Lung (tissue), 12 donors: ENCODE measurements around the gene FOXD2. TPM values are rescaled to one million over a fixed set of nuclear protein-coding genes. Genes with fewer than 3 reads are reported as not detected.

Source experiments
- ATAC-seq: fragments of 200-7000 bp; cut with Tn5 transposase; one replicate; pipeline ENCODE4 v1.9.1; 2020; ENCODE audit warnings: moderate number of reproducible peaks; ENCODE audit not compliant: insufficient read depth, low FRiP score
- DNase-seq, 3 donors: peaks; one replicate each; pipeline ENCODE4 v3.0.0-alpha.2; 2013 to 2017
- H3K27ac ChIP-seq, 2 donors: one replicate each; pipeline ENCODE4 v1.5.1; 2013; ENCODE audit warnings: mild to moderate bottlenecking in 2 of 2, moderate library complexity in 2 of 2, control low read depth in 1 of 2, inconsistent platforms in 1 of 2, low read depth in 1 of 2, low read length in 1 of 2
- H3K27me3 ChIP-seq, 3 donors: one replicate each; pipeline ENCODE4 v1.5.1; 2013; ENCODE audit warnings: low read length in 2 of 3; ENCODE audit not compliant: control insufficient read depth in 3 of 3, insufficient read depth in 3 of 3
- H3K36me3 ChIP-seq, 4 donors: one replicate each; pipeline ENCODE4 v1.5.1; 2013; ENCODE audit warnings: low read length in 4 of 4, mild to moderate bottlenecking in 1 of 4, moderate library complexity in 1 of 4; ENCODE audit not compliant: control insufficient read depth in 4 of 4, insufficient read depth in 4 of 4
- H3K4me1 ChIP-seq, 5 donors: one replicate each; pipeline ENCODE4 v1.5.1; 2013; ENCODE audit warnings: low read length in 5 of 5, mild to moderate bottlenecking in 2 of 5, moderate library complexity in 1 of 5; ENCODE audit not compliant: control insufficient read depth in 5 of 5, insufficient read depth in 5 of 5
- H3K4me3 ChIP-seq: one replicate; pipeline ENCODE4 v1.5.1; 2013; ENCODE audit warnings: mild to moderate bottlenecking, control low read depth, moderate library complexity
- H3K9ac ChIP-seq, 2 donors: one replicate each; pipeline ENCODE4 v1.5.1; 2013; ENCODE audit warnings: low read length in 2 of 2, control low read depth in 1 of 2; ENCODE audit not compliant: insufficient read depth in 1 of 2
- H3K9me3 ChIP-seq, 4 donors: one replicate each; pipeline ENCODE4 v1.5.1; 2013; ENCODE audit warnings: low read length in 3 of 4, mild to moderate bottlenecking in 1 of 4, moderate library complexity in 1 of 4; ENCODE audit not compliant: control insufficient read depth in 4 of 4, insufficient read depth in 3 of 4
- WGBS, 2 donors: extraction: QIAGEN DNeasy Blood & Tissue Kit; methylation state at CpG; one replicate each; pipeline ENCODE4 v1.1.7; 2013; 5-methylcytosine and 5-hydroxymethylcytosine counted together
- polyA plus RNA-seq, 2 donors: library from polyadenylated mRNA; stranded (reverse); fragments of 200-250 nt; gene quantifications; one replicate each; pipeline ENCODE4 v1.2.1, GENCODE V29; 2013
- total RNA-seq, 2 donors: library from RNA; depleted of rRNA in 1 of 2; stranded (reverse); fragments of >200 nt in 1 of 2; gene quantifications; one replicate each; pipeline ENCODE4 v1.2.1, GENCODE V29; 2014 to 2021
- TF ChIP-seq, protein P1 (sequence below): IDR thresholded peaks from 2 replicates; pipeline ENCODE4 v1.5.1; 2012; ENCODE audit warnings: mild to moderate bottlenecking; ENCODE audit errors: control extremely low read depth, extremely low read depth
- donor health status: control.
- donor health status: control.
- donor health status: Bipolar disorder and iron deficiency.
- donor health status: healthy.
- donor health status: DM: yes; HTN: yes; CAD: no.

The FOXD2 gene
- total and polyA plus RNA-seq, 4 donors = 0.09 to 1.1 (median 0.14) TPM

DNA sequence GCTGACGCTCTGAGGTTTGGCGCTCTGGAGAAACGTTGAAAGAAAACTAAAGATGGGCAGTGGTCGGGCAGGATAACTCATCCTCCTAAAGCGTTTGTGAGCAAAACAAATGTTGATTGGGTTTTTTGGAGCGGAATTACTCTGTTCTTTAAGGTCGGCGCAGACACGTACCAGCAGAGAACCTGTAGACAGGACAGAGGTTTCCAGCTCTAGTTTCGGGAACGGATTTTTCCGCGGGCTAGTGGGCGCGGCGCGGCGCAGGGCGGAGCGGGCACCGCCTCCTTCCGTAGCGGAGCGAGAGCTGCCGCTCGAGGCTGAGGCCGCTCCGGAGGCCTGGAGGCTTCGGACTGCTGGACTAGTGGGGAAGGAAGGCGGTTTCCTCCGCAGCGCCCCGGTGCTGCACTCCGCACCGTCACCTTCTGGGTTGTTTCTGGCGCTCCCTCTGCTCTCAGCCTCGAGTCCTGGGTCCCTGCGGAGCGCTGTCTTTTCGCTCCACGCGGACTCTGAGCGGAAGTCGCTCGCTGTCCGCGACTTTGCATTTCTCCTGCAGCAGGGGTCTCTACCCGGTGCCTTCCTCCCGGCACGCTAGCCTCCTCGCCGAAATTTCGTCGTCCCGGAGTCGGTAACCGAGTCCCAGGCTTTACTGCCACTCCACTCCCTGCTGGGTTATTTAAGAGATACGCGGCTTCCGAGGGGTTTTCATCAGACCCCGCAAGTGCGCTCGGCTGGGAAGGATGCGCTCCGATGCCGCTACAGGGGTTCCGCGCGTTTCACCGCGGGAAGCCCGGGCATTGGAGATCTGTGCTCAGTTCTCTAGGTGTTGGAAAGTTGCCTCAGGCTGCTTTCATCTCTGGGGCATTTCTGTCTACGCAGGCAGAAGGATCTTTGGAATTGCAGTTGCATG, 7.0 kb downstream of the FOXD2 start:
- DNase-seq (peak in 2 of 3 donors; percentile 53 to 67), ATAC-seq (peak; percentile 42)
- TF ChIP-seq, protein P1, sequence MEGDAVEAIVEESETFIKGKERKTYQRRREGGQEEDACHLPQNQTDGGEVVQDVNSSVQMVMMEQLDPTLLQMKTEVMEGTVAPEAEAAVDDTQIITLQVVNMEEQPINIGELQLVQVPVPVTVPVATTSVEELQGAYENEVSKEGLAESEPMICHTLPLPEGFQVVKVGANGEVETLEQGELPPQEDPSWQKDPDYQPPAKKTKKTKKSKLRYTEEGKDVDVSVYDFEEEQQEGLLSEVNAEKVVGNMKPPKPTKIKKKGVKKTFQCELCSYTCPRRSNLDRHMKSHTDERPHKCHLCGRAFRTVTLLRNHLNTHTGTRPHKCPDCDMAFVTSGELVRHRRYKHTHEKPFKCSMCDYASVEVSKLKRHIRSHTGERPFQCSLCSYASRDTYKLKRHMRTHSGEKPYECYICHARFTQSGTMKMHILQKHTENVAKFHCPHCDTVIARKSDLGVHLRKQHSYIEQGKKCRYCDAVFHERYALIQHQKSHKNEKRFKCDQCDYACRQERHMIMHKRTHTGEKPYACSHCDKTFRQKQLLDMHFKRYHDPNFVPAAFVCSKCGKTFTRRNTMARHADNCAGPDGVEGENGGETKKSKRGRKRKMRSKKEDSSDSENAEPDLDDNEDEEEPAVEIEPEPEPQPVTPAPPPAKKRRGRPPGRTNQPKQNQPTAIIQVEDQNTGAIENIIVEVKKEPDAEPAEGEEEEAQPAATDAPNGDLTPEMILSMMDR = no peak
- H3K4me1 ChIP-seq = peaks cover 0 to 23% (median 7%) of the 10 kb centered on the region in 5 donors
- H3K4me3 ChIP-seq = no peak overlapping the region
- peaks cover 13 to 97% (median 96%) of the 10 kb centered on the region in 3 donors for H3K27me3 ChIP-seq
- no peak overlapping the region for H3K9ac ChIP-seq
- no peak overlapping the region for H3K27ac ChIP-seq
- no peaks in the 10 kb centered on the region for H3K36me3 ChIP-seq
- H3K9me3 ChIP-seq = no peaks in the 10 kb centered on the region
- WGBS, 2 donors = 2 to 5% methylated on average over 69 to 73 of the region's 73 CpGs

GRCh38 chr1:47445823-47446550, 8.1 kb downstream of the FOXD2 start:
- H3K27me3 ChIP-seq = peaks cover 8 to 96% (median 94%) of the 10 kb centered on the region in 3 donors
- WGBS, 2 donors = 10 to 17% methylated on average over 25 of the region's 25 CpGs

GRCh38 chr1:47448462-47449222, 10.8 kb downstream of the FOXD2 start:
- no peak overlapping the region for H3K9ac ChIP-seq
- H3K9me3 ChIP-seq = no peaks in the 10 kb centered on the region
- H3K27me3 ChIP-seq = peaks cover 0 to 80% (median 75%) of the 10 kb centered on the region in 3 donors
- WGBS, 2 donors = 24 to 30% methylated on average over 4 of the region's 4 CpGs
- H3K36me3 ChIP-seq = no peaks in the 10 kb centered on the region
- TF ChIP-seq, protein P1 = no peak
- DNase-seq (no peak), ATAC-seq (no peak)
- no peak overlapping the region for H3K4me3 ChIP-seq
- no peak overlapping the region for H3K27ac ChIP-seq
- peaks cover 0 to 18% (median 10%) of the 10 kb centered on the region in 5 donors for H3K4me1 ChIP-seq

More at GRCh38 chr1:47445823-47446550, 8.1 kb downstream of the FOXD2 start:
- ATAC-seq = no peak
- H3K9ac ChIP-seq = no peak overlapping the region
- H3K9me3 ChIP-seq = no peaks in the 10 kb centered on the region
- H3K4me1 ChIP-seq = peaks cover 0 to 18% (median 10%) of the 10 kb centered on the region in 5 donors
- no peak overlapping the region for H3K27ac ChIP-seq
- DNase-seq = no peak
- no peaks in the 10 kb centered on the region for H3K36me3 ChIP-seq
- TF ChIP-seq, protein P1 = no peak
- no peak overlapping the region for H3K4me3 ChIP-seq
